NCI-H1417 treated with DMSO at 0.1 percent for 48 hours (cell line): Measurements from ENCODE around the gene CCL19.

Source experiments
- DNase-seq: peaks from one replicate; lab custom pipeline; 2025; lab: John Stamatoyannopoulos, UW

Gene CCL19

DNA sequence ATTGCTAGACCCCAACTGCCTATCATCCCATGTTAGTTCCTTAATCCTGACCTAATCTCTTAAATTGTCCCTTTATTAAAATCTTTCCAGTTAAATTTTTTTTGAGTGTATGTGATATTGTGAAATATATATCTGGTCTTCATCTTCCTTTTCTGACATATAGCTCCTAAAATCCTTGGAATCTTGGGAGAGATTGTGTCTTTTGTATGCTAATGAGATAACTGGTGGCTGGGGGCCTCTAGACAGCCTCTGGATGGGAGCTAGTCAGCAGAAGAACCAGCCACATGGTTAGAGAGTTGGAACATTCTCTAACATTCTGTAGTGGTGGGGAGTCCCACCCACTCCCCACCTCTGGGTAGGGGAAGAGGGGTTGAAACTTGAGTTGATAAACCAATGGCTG, 3.7 kb upstream of the CCL19 start:
- no peak for DNase-seq

DNA sequence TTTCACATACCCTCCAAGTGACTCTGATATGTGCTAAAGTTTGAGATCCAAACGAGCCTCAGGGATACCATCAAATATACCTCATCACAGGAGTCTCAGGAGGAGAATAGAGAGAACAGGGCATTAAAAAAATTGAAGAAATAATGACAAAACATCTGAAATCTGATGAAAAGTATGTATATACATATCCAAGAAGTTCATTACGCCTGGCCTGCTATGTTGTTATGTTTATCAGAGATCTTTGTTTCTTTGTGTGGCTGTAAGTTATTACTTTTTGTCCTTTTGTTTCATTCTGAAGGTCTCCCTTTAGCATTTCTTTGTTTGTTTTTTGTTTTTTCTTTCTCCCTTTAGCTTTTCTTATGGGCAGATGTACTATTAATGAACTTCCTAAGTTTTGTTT, 2.5 kb upstream of the CCL19 start:
- no peak for DNase-seq

DNA sequence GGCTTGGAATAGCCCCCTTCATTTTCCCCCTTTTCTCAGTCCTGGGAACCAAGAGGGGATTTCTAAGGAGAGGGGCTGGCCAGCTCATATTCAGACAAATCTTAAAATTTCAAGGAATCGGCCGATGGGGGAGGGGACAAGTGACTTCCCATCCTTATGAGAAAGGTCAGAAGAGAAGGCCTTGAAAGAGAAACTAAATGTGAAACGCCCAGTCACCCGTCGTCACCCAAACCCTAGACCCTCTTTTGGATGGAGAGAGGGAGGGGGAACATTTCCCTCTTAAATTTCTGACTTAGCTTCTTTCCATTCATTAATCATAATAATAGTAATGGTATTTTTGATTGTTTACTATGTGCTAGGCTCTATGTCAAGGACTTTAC, 850 bp upstream of the CCL19 start:
- no peak for DNase-seq

DNA sequence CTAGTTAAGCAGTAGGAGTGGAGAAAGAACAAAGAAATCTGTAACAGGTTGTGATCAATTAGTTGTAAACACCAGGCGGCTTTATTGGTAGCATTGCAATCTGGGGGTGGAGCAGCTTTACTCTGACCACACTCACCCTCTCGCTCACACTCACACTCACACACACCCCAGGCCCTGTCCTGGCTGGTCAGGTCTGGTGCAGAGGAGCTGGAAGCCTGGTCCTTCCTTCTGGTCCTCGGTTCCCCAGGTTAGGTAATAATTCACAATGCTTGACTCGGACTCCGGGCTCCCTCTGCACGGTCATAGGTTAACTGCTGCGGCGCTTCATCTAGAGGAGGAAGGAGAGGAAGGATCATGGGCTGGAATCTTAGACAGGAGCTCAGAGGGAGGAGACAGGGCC, 1.6 kb downstream of the CCL19 start:
- DNase-seq: no peak

DNA sequence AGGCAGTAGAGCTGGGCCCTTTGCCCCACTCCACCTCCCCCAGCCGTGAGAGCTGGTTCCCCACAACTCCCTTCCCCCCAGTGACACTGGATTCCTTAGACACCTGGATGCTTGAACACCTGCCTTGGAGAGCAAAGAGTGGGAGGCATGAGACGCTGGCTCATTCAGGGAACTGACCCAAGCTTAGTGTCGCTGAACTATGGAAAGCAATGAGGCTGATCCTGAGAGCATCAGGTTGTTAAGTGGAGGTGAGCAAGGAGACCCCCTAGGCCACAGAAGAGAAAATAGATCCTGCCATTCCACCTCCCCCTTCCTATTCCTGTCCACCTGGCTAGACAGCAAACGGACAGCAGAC, 2.0 kb downstream of the CCL19 start:
- no peak for DNase-seq

DNA sequence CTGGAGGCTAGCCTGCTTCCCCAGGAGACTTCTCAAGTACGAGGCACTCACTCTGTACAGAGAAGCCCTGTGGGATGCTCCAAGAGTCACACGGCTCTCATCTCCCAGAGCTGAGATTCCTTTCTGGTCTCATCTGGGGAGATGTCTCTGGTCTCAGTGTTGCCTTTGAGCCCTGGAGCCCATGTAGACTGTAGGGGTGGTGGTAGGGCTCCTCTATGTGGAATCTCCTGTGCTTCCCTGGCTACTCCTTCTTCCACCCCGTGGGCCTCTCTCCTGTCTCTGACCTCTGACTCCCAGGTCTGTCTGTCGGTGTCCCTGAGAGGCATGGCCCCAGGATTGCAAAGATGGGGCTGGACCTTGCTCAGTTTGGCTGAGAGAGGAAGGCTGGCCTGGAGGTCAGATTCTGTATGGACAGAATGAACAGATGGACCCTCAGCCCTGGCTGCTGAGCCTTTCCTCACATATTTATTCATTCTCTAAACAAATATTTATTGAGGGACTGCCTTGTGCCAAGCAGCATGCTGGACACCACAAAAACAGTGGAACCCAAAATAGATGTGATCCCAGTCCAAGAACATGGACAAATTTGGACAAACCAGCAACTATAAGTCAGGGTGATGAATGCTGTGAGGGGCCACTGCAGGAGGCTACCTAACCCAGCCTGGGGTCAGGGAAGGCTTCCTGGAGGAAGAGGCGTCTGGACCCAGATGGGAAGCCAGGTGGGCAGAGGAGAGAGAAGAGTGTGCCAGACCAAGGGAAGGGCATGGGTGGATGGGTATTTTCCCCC, 2.6 kb downstream of the CCL19 start:
- DNase-seq: no peak

DNA sequence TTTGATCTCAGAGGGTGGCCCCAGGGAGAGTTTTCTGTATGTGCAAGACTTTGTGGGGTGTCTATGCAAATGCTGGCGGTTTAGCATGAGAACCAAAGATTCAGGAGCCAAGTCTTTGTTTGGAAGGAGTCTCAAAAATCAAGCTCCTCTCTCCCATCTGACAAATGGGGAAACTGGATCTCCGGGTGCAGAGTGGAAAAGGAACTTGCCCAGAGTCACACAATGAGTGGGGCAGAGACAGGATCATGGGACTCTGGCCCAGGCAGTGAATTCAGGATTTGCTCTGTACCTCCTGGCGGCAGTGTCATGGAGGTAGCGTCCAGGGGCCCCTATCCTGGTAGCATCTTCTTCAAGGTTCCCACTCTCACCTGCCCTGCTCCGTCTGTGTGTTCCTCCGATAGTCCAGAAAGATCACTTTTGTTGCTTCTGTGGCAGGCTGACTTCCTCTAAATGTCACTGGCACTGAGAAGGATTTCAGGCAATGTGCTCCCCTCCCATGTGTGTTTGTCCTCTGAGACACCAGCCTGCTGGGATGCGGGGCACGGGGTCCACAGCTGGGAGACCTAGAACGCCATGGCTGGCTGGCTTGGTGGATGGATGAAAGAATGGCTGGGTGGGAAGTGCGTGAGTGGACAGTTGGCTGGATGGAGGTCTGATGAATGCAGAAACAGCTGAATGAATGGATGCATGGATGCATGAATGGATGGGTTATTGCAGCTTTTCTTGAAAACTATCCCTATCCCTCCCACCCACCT, 3.6 kb downstream of the CCL19 start:
- no peak for DNase-seq

DNA sequence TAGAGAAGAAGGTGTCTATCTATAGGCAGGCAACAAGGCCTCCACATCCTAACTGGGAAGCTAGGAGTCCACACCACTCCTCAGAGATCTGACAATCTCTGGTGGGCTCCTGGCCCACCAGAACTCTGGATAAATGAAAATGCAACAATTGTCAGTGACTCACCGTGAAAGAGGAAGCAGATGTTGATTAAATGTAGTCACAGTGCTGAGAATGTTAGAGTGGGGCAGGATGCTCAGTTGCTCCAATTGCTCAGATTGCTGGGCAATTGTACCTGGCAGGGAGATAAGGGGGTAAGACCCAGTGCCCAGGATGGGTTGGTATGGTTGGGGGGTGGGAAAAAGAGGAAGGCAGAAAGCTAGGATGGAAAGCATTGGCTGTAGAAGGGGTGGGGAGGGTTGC, 4.3 kb downstream of the CCL19 start:
- DNase-seq: no peak

DNA sequence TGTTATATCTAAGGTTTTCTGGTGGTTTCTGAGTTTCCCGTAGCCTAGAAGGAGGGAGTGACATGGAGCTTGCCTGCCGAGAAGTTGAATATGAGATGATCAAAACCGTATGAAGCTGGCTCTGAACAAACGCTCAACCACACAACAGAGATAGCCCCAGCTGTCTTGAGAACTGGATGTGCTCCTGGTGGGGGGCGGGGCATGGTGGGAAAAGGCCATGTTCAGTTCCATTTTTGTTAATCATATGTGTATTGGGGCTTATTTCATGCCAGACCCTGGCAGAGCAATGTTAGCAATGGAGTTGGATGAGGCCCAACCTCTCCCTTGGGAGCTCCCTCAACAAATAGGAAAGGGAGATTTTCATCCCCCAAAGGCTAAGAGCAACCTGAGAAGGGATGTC, 4.8 kb downstream of the CCL19 start:
- DNase-seq: no peak

DNA sequence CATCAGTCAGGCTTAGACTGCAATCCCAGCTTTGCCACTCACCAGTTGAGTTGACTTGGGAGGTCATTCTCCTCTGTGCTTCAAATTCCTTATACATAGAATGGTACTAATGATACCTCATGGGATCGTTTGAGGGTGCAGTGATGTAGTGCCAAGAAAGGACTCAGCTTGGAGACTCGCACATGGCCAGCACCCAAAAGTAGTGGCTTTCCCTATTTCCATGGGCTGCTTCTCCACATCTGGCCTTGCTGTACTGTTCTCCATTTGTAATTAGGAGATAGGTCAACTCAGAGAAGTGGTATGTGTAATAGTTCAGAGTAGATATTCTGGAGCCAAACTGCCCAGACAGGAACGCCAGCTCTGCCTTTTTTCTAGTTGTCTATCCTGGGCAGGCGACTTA, 5.5 kb downstream of the CCL19 start:
- DNase-seq: no peak

DNA sequence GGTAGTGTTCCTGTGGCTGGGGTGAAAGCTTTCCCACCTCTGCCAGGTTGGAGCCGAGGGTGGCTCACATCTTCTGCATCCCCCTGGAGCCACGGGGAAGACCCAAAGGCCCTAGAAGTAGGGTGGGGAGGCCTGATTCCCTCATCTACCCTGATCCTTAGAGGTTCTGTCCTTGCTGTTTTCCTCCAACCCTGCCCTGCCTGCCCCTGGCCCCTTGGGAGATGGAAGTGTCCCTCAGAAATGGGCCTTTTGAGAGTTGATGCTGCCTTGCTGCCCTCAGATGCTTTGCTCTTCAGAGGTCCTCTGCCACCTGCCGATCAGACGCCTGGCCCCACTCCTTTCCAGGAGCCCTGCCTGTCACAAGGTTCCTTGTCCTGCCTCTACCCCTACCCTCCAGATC, 6.3 kb downstream of the CCL19 start:
- DNase-seq: no peak

DNA sequence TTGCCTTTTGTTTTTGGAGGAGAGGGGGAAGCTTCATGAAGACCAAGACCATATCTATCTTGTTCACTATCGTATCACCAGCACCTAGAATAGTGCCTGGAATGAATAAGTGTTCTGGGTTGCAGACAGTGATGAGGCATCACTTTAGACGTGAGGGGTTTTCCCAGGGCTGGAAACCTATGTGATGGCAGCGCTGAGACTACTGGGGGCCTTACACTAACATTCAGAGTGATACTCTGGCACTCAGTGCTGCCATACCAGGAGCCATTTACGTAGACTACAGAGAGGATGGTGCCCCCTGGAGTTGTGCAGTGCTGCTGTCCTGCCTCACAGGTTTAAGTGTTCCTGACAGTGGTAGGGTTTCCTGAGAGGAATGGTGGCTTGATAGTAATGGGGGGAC, 6.9 kb downstream of the CCL19 start:
- DNase-seq: no peak

DNA sequence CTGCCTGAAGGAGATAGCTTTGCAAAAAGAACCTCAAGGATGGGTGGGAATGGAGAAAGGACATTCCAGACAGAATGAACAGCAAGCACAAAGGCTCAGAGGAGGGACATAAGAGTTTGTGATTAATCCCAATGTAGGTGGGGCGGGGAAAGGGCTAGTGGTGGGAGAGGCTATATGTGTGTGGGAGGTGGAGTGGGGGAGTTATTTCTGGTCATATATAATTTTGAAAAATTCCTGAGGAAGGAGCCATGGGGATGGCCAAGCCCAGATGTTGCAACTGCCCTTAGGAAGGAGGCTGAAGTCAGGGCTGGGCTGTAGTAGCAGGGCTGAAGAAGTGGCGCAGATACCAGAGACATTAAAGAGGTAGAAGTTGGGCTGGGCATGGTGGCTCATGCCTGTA, 15.2 kb downstream of the CCL19 start:
- DNase-seq: no peak

DNA sequence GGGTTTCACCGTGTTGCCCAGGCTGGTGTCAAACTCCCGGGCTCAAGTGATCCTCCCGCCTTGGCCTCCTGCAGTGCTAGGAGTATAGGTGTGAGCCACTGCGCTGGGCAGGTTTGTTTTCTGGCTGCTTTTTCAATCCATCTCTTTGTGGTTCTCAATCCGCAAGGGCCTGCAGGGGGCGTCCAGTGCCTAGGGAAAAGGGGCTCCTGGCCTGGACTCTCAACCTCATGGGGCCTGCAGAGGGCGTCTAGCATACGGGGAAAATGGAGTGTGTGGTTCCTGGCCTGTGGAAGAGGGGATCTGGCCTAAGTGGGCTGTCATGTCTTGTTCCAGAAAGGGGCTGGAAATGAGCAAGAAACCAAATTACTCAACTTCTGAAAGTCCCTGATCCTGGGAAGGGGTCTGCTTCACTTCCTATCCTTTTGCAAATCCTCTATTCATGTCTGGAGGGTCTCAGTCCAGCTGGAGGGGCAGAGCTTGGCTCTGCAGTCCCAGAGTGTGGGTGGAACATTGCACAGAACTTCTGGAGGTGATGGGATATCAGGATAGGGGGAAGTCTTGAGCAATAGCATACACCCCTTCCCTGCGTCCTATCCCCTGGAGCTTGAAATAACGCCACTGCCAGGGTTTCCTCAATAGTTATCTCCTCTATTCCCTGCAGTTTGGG, 15.9 kb downstream of the CCL19 start:
- DNase-seq: no peak

DNA sequence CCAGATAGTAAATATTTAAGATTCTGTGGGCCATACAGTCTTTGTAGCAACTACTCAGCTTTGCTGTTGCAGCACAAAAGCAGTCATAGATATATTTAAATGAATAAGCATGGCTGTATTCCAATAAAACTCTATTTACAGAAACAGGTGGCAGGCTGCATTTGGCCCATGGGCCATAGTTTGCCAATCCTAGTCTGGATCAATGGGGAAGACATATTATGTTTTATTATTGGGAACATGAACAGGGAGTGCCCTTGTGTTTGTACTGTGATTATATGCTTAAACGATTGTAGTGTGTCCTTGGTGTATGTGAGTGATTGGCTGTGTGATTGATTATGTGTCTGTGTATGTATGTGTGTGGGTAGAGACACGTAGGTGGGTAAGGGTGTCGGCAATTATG, 16.6 kb downstream of the CCL19 start:
- no peak for DNase-seq

DNA sequence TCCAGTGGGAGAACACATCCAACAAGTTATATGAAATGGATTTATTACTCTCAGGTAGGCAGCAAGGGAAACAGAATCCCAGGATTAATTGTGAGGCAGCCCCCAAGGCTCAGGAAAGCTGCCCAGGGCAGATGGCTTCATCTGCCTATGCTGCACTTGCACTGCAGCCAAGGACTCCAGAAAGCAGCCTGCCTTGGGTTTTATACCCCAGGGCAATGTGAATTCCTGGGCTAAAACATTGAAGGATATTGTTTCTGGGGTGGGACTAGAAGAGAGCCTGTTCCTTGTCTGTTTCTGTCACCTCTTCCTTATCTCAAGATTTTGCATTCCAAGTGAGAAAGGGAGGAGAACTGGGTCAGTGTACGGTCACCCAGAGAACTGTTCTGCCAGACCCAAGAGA, 19.8 kb downstream of the CCL19 start:
- no peak for DNase-seq

DNA sequence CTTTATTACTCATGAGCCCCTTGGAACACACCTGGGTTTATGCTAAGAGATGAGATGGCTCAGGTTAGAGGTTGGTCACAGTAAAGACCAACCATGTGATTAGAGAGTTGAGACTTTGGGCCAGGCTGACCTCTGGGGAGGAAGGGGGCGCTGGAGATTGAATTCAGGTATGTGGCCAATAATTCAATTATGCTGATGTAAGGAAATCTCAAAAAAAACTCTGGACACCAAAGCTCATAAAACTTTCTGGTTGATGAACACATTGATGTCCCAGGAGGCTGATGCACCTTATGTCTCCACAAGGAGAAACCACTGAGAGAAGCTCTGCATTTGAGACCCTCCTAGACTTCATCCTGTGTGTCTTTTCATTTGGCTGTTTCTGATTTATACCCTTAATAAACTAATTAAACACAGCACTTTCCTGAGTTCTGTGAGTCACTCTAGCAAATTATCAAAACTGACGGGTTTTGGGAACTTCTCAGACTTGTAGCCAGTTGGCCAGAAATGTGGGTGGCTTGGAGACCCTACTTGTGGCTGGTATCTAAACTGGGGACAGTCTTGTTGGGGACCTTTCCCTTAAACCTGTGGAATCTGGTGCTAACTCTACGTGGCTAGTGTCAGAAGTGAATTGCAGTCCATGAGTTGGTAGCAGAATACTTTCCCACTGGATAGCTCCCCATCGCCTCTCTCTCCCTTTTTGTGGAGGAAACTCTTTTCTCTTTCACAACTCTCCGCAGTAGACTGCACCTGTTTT, 21.1 kb downstream of the CCL19 start:
- DNase-seq: no peak

DNA sequence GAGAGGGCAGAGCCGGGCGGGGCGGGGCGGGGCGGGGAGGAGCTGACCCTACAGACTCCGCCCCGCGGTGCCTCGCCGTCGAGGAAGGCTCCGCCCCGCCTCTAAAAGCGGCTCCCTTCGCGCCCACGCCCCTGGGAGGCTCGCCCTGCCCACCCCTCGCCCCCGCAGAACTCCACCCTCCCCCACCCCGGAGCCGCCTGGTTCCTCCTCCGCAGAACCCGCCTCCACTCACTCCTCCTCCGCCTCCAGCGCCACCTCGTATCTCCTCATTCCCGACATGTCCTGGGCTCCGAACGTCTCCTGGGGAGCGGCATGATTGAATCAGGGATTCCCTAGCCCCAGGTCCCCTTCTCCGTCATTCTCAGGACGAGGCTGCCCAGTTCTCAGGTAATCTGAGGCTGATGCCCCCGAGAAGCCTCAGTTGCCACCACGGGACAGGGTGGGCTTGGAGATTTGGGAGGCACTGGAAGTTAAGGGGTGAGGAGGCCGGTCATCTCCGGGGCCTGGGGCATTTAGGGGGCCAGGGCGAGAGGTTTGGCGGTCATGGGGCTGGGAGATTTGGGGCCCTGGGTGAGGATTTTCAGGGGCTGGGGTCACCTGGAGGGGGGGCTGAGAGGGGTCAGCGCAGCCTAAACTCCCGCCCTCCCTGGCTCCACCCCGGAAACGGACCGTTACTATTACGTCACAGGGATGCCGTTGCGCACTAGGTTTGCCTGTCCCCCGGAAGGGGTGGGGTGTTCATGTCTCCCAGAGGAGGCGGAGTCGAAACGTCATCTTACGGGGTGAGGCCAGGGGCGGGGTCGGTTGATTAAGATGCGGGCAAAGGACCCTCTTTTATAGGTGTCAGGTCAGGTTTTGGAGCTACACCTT, 25.5 kb downstream of the CCL19 start:
- DNase-seq: peak; percentile 31

DNA sequence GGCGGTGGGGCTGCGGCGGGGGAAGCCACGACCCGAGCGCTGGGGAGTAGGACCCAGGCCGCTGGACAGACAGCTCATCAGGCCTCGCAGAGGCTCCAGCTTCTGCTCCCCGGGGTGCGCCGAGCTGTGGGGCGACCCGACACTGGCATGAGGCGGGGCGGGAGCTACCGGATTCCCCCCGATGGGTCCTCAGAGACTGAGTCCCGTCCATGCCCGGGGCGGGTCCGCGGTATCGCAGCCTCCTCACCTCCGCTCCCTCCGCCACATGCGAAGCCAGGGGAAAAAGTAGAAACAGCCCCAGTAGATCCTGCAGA, 26.1 kb downstream of the CCL19 start:
- DNase-seq: no peak

DNA sequence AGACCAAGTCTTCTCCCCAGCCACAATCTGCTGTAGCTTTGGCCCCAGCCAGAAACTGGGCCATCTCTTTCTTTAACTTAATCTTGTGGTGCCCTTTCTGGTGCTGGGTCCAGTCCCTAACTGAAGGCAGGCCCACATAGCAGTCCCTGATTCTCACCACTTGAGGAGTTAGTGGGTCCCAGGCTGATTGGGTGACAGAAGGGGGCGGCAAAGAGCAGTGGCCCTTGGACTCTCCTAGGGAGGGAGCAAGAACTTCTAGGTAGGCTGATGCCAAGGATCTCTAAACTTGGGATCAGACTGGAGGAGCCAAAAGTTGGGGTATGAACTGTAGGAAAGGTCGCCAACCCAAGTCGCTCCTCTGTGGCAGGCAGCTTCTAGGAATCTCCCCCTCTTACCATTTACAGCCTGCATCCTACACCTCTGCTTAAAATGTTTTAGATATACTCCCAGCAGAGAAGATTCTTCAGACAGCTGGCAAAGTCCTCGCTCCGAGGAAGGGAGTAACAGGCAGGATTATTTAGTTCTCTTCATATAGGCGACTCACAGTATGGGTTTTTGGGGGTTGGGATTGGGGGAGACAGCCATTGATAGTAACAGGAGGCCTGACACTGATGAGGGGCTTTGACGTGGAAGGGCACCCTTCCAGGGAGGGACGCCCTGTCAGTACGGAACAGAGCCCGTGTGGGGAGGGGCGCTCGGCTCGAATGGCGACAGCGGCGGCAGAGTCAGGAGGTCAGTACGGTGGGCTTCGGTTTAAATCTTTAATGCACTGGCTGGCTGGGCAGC, 26.6 kb downstream of the CCL19 start:
- DNase-seq: no peak

DNA sequence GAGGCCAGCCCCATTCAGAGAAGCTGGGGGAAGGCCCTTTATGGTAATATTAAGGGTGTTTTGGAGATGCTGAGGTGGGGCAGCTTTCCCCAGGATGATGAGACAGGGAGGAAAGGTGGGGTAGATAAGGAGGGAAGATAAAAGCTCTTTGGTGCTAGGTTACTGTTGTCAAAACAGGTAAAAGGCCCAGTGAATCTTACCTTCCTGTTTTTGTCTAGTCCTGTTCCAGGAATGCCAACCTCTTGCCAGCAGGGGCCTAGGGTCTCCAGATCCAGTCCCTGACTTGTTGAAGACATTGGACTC, 27.8 kb downstream of the CCL19 start:
- DNase-seq: no peak
